Upper lobe of left lung (tissue), 6 donors: ENCODE results near the gene EMC10. TPM values are rescaled to one million over a fixed set of nuclear protein-coding genes. Genes with fewer than 3 reads are reported as not detected.

Experiments used
- ATAC-seq, 2 donors: fragments of 200-7000 bp; cut with Tn5 transposase; one replicate each; pipeline ENCODE4 v1.9.1; 2022; ENCODE audit warnings: mild to moderate bottlenecking in 2 of 2, moderate library complexity in 2 of 2; ENCODE audit not compliant: low FRiP score in 2 of 2
- DNase-seq, 2 donors: peaks; one replicate each; pipeline ENCODE4 v3.0.0-alpha.2; 2019 to 2020
- H3K27ac ChIP-seq, 4 donors: fragments of 200-600 bp; sonication (generic); one replicate each; pipeline ENCODE4 v1.5.1; 2016 to 2019
- H3K27me3 ChIP-seq, 4 donors: fragments of 200-600 bp; sonication (generic); one replicate each; pipeline ENCODE4 v1.5.1; 2017 to 2019
- H3K36me3 ChIP-seq, 4 donors: fragments of 200-600 bp; sonication (generic); one replicate each; pipeline ENCODE4 v1.5.1; 2016 to 2019
- H3K4me1 ChIP-seq, 4 donors: fragments of 200-600 bp; sonication (generic); one replicate each; pipeline ENCODE4 v1.5.1; 2018 to 2019
- H3K4me3 ChIP-seq, 4 donors: fragments of 200-600 bp; sonication (generic); one replicate each; pipeline ENCODE4 v1.5.1; 2017 to 2019; ENCODE audit warnings: mild to moderate bottlenecking in 2 of 4, moderate library complexity in 1 of 4
- H3K9me3 ChIP-seq, 4 donors: fragments of 200-600 bp; sonication (generic); one replicate each; pipeline ENCODE4 v1.5.1; 2018 to 2019
- CTCF ChIP-seq, 6 experiments: fragments of 450-650 bp in 4 of 6; fragments of 200-600 bp in 2 of 6; sonication (generic) in 2 of 6; IDR thresholded peaks; one replicate each; pipeline ENCODE4 v1.5.1; 2016 to 2019; ENCODE audit warnings: antibody characterized with exemption in 6 of 6
- EP300 ChIP-seq, 4 donors: sonication (generic); formaldehyde crosslinking; IDR thresholded peaks; one replicate each; pipeline ENCODE4 v1.5.1; 2017; ENCODE audit warnings: antibody characterized with exemption in 4 of 4, control low read depth in 2 of 4
- POLR2A ChIP-seq, 4 donors: fragments of 450-650 bp; IDR thresholded peaks; one replicate each; pipeline ENCODE4 v1.5.1; 2016 to 2017; ENCODE audit warnings: antibody characterized with exemption in 4 of 4, mild to moderate bottlenecking in 2 of 4
- POLR2AphosphoS5 ChIP-seq, 2 donors: sonication (generic); formaldehyde crosslinking; IDR thresholded peaks; one replicate each; pipeline ENCODE4 v1.5.1; 2017; ENCODE audit warnings: antibody characterized with exemption in 2 of 2
- WGBS, 2 donors: methylation state at CpG; one replicate each; pipeline ENCODE4 v1.1.5; 2017 to 2018; 5-methylcytosine and 5-hydroxymethylcytosine counted together
- total RNA-seq, 6 donors: library from RNA; depleted of rRNA in 4 of 6; stranded (reverse); fragments of >200 nt in 4 of 6; gene quantifications; one replicate each; pipeline versions ENCODE4 v1.1.0 to v1.2.1, GENCODE V29; 2016 to 2021
- donor health status: DM: no; HTN: no; CAD: no; lungs with moderate emphysema.
- donor health status: DM: no; HTN: yes; CAD: no; lungs with severe emphysema.

Gene EMC10
- total RNA-seq, 6 donors from 2014 or later, result 83.8 to 155 (median 121) TPM

- Histone ChIP-seq H3K27me3 (no peaks in the 10 kb centered on the region), H3K27ac (no peak overlapping the region), H3K4me1 (peaks cover 0 to 11% (median 9%) of the 10 kb centered on the region in 4 donors), H3K4me3 (no peak overlapping the region), H3K36me3 (peaks cover 0 to under 1% (median 0%) of the 10 kb centered on the region in 4 donors), H3K9me3 (no peaks in the 10 kb centered on the region)
- ATAC-seq (no peak), DNase-seq (no peak)
- WGBS, 2 donors, result 95 to 96% methylated on average over 18 of the region's 18 CpGs
- TF ChIP-seq EP300 (IDR thresholded peaks at IDR 0.05) (no peak), POLR2AphosphoS5 (IDR thresholded peaks at IDR 0.05) (no peak), CTCF (IDR thresholded peaks at IDR 0.05) (no peak), POLR2A (IDR thresholded peaks at IDR 0.05) (no peak)
Measured at GRCh38 chr19:50490411-50490811, 14.1 kb downstream of the EMC10 start.

- TF ChIP-seq EP300 (IDR thresholded peaks at IDR 0.05) (no peak), POLR2AphosphoS5 (IDR thresholded peaks at IDR 0.05) (no peak), POLR2A (IDR thresholded peaks at IDR 0.05) (no peak), CTCF (IDR thresholded peaks at IDR 0.05) (no peak)
- H3K4me1 ChIP-seq, result peaks cover 0 to 11% (median 9%) of the 10 kb centered on the region in 4 donors
- no peaks in the 10 kb centered on the region for H3K36me3 ChIP-seq
- DNase-seq, result no peak
- H3K27me3 ChIP-seq, result no peaks in the 10 kb centered on the region
- 48 to 62% methylated on average over 24 to 26 of the region's 26 CpGs for WGBS, 2 donors
- no peaks in the 10 kb centered on the region for H3K9me3 ChIP-seq
- no peak overlapping the region for H3K27ac ChIP-seq
- ATAC-seq, result no peak
- H3K4me3 ChIP-seq, result no peak overlapping the region
Measured at GRCh38 chr19:50490991-50491472, 14.7 kb downstream of the EMC10 start.

GRCh38 chr19:50492303-50493052 is 16.2 kb downstream of the EMC10 start:
- 4 to 11% methylated on average over 9 to 10 of the region's 12 CpGs for WGBS, 2 donors
- Histone ChIP-seq H3K27ac (no peak overlapping the region), H3K9me3 (no peaks in the 10 kb centered on the region), H3K36me3 (no peaks in the 10 kb centered on the region), H3K27me3 (no peaks in the 10 kb centered on the region), H3K4me1 (peaks cover 0 to 11% (median 8%) of the 10 kb centered on the region in 4 donors), H3K4me3 (no peak overlapping the region)
- DNase-seq, result no peak
- ATAC-seq, result peak in 1 of 2 donors; percentile 19
- TF ChIP-seq POLR2A (IDR thresholded peaks at IDR 0.05) (no peak), EP300 (IDR thresholded peaks at IDR 0.05) (no peak), POLR2AphosphoS5 (IDR thresholded peaks at IDR 0.05) (no peak), CTCF (IDR thresholded peaks at IDR 0.05) (no peak)

- H3K27me3 ChIP-seq, result no peaks in the 10 kb centered on the region
- H3K4me1 ChIP-seq, result peaks cover 0 to 11% (median 7%) of the 10 kb centered on the region in 4 donors
- no peak for DNase-seq
- H3K9me3 ChIP-seq, result no peaks in the 10 kb centered on the region
- no peak for ATAC-seq
- H3K4me3 ChIP-seq, result no peak overlapping the region
- H3K36me3 ChIP-seq, result no peaks in the 10 kb centered on the region
- 68 to 72% methylated on average over 8 of the region's 8 CpGs for WGBS, 2 donors
- no peak overlapping the region for H3K27ac ChIP-seq
- TF ChIP-seq EP300 (IDR thresholded peaks at IDR 0.05), result no peak
- TF ChIP-seq POLR2A (IDR thresholded peaks at IDR 0.05), result no peak
- no peak for TF ChIP-seq CTCF (IDR thresholded peaks at IDR 0.05)
- no peak for TF ChIP-seq POLR2AphosphoS5 (IDR thresholded peaks at IDR 0.05)
Measured at GRCh38 chr19:50493171-50493570, 16.9 kb downstream of the EMC10 start.
